Measurements from ENCODE around the gene TRAPPC11. TPM values are rescaled to one million over a fixed set of nuclear protein-coding genes. Genes with fewer than 3 reads are reported as not detected.
A peak's percentile ranks its signal among the peaks of the same experiment; 100 is the strongest.

TRAPPC11 gene
- polyA plus RNA-seq, 4 donors: 34.7 to 41.9 (median 39.1) TPM

DNA sequence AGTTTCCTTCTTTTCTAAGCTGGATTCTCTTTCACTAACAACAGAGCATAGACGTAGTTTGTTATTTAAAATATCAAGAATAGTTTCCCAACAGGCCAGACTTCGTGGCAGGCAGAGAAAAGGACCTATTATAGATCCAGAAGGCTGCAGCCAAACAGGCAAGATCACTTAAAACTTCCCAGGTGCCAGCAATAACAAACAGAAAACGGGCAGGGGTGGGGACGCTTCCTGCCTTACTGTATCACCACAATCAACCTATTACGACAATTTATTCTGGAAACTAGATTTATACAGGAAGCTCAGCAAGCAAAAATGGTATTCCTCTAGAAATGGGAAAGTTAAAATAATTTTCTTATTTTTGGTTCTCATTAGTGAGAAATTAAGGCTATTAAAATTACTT lies 22.2 kb upstream of the TRAPPC11 start:
- no peak for DNase-seq (ENCODE audit: low read depth in 4 of 4, low spot score in 3 of 4)

GRCh38 chr4:183637461-183637860 lies 21.6 kb upstream of the TRAPPC11 start:
- DNase-seq (ENCODE audit: low read depth in 4 of 4, low spot score in 3 of 4): no peak

DNA sequence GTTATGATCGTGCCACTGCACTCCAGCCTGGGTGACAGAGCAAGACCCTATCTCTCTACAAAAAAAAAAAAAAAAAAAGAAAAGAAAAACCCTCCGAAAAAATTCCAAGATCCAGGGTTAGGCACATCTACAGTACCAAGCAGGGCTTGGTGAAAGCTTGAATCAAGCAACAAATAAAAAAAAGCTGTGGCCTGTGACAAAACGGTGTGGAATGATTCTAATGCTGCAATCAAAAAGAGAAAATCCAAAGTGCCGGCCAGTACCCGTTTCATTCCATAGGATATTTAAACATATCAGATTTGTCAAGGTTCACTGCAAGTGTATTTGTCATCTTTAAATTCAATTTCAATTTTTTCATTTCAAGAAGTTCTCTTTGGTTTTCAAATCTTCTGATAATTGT lies 20.7 kb upstream of the TRAPPC11 start:
- no peak for DNase-seq (ENCODE audit: low read depth in 4 of 4, low spot score in 3 of 4)

- DNase-seq (ENCODE audit: low read depth in 4 of 4, low spot score in 3 of 4): no peak
These were observed 19.8 kb upstream of the TRAPPC11 start for GRCh38 chr4:183639291-183639690.

GRCh38 chr4:183645326-183645725 lies 13.8 kb upstream of the TRAPPC11 start:
- no peak for DNase-seq (ENCODE audit: low read depth in 4 of 4, low spot score in 3 of 4)

DNA sequence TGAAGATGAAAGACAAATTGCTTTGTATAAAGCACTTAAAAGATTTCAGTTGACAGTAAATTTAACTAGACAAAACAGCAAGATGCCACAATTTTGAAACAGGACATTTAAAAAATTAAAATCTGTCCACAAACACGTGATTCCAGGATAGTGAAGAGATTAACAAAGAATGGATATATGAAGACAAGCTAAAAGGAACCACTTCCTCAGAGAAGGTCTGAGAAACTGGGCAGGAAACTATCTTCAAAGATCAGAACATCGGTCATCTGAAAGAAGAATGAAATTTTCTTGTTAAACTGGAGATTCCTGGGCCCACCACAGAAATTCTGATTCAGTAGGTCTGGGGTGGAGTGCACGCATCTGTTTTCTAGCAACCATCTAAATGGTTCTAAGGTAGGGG lies 1.5 kb upstream of the TRAPPC11 start:
- DNase-seq (ENCODE audit: low read depth in 4 of 4, low spot score in 3 of 4): no peak

DNA sequence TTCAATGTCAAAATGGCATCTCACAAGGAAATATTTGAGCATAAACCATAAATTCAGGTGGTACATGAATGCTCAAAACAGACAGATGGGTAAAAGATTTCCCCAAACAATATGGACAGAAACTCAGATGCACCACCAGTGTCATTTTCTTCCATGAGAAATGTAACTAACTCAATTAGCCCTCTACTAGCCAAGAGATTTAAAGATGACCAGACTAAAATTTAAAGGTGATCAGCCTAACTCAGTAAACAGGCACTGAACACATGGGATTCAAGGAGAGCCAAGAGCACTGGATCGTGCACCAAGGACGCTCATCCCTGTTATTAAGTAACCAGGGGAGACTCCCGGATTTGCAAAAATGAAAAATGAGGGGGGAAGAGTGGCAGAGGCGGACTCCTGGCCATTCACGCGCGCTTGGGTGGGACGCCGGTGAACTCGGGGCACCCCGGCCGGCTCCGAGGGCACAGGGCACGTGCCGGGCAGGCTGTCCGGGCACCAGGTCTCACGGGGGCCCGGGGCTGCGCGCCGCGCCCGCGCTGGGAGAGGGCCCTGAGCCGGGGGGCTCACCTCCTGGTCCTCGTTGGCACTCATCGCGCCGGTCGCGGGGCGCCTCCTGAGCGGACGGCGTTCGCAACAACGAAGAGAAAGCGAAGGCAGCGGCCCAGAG lies 598 bp upstream of the TRAPPC11 start:
- peak in 1 of 4 donors; percentile 21 for DNase-seq (ENCODE audit: low read depth in 4 of 4, low spot score in 3 of 4)

- no peak for DNase-seq (ENCODE audit: low read depth in 4 of 4, low spot score in 3 of 4)
These were observed 764 bp downstream of the TRAPPC11 start for GRCh38 chr4:183659872-183660242.

DNA sequence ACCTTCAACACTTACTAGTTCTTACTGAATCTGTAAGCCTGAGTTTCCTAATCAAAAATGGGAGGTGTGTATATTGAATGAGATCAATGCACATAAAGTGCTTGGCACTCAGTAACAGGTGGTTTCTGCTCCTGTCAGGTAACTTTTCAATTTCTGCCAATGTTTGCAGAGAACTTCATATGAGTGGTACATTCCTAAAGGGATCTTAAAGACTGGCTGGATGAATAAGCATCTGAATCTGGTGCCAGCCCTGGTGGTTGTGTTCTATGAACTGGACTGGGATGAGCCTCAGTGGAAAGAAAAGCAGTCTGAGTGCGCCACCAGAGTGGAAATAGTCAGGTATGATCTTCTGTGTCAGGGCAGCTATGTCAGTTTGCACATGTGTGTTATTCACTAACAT lies 7.0 kb downstream of the TRAPPC11 start:
- no peak for DNase-seq (ENCODE audit: low read depth in 4 of 4, low spot score in 3 of 4)

DNA sequence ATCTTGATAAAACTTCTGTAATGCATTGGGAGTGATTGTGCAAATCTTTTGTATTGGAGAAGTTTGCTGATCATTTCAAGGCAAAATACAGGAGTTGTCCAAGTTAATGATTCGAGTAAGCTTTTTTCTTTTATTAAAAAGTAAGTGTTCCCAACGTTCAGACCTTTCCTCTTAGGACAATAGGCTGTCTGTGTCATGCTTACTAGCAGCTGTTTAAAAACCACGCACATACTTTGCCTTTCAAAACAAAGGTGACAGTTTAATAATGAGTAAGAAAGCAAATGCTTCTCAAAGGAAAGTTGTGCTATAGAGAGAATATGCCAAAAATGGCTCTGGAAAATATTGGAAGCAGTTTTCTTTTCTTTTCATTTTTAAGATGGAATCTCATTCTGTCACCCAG lies 11.2 kb downstream of the TRAPPC11 start:
- no peak for DNase-seq (ENCODE audit: low read depth in 4 of 4, low spot score in 3 of 4)

GRCh38 chr4:183670960-183671555 lies 12.0 kb downstream of the TRAPPC11 start:
- no peak for DNase-seq (ENCODE audit: low read depth in 4 of 4, low spot score in 3 of 4)

DNA sequence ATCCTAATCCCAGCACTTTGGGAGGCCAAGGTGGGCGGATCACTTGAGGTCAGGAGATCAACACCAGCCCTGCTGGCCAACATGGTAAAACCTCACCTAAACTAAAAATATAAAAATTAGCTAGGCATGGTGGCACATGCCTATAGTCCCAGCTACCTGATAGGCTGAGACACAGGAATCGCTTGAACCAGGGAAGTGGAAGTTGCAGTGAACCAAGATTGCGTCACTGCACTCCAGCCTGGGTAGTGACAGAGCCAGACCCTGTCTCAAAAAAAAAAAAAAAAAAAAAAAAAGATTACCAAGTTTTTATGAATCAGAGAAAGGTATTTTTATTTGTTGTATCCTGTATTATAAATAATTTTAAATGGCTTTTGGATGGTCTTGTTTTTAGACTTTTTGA lies 15.1 kb downstream of the TRAPPC11 start:
- no peak for DNase-seq (ENCODE audit: low read depth in 4 of 4, low spot score in 3 of 4)

- no peak for DNase-seq (ENCODE audit: low read depth in 4 of 4, low spot score in 3 of 4)
These were observed 16.5 kb downstream of the TRAPPC11 start for GRCh38 chr4:183675625-183676024.

GRCh38 chr4:183681119-183681518 lies 22.0 kb downstream of the TRAPPC11 start:
- DNase-seq (ENCODE audit: low read depth in 4 of 4, low spot score in 3 of 4): no peak

DNA sequence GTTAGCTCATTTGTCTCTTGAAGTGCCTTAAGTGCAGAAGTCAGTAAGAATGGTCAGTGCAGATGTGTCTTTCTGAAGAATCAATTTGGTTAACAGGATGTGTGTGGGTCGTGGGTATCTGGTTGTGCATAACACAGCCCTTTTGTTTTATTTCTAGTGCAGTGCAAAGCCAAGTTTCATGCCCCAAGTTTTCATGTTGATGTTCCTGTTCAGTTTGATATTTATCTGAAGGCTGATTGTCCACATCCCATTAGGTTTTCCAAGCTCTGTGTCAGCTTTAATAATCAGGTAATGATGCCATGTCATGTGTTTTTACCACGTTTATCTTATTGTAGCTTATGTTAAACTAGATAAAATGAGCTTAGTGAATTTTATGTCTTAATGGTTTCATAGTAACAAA lies 27.4 kb downstream of the TRAPPC11 start:
- no peak for DNase-seq (ENCODE audit: low read depth in 4 of 4, low spot score in 3 of 4)

DNA sequence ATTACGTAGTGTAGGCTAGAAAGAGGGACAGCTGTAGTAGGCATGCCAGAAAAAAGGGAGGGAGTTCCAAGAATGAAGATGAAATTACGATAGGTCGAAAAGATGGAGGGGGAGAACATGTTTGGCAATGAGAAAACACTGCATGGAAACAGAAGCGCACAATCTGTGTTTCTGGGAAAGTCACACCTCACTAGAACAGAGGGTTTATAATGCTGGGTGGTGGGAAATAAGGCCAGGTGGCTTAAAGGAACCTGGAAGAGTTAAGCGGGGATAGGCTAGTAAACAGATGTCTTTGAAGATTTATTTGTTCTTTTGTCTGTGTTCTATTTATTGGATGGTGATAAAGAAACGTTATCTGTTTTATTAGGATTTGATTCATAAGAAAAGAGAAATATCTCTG lies 29.1 kb downstream of the TRAPPC11 start:
- DNase-seq (ENCODE audit: low read depth in 4 of 4, low spot score in 3 of 4): no peak

- no peak for DNase-seq (ENCODE audit: low read depth in 4 of 4, low spot score in 3 of 4)
These were observed 31.9 kb downstream of the TRAPPC11 start for GRCh38 chr4:183691006-183691405.

DNA sequence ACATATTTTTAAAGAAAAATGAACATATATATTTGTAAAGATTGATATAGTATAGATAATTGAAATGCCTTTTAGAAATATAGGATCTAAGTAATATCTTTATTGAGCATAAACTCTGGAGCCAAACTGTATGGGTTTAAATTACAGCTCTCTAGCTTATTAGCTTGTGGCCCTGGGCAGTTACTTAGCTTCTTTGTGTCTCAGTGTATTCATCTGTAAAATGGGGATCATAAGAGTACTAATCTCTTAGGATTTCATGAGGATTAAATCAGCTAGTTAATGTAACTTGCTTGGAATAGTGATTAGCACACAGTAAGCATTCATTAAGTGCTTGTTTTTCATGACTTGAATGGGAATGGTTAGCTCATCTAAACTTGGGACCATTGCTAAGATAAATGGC lies 32.8 kb downstream of the TRAPPC11 start:
- DNase-seq (ENCODE audit: low read depth in 4 of 4, low spot score in 3 of 4): no peak

GRCh38 chr4:183698909-183699308 lies 39.8 kb downstream of the TRAPPC11 start:
- no peak for DNase-seq (ENCODE audit: low read depth in 4 of 4, low spot score in 3 of 4)

DNA sequence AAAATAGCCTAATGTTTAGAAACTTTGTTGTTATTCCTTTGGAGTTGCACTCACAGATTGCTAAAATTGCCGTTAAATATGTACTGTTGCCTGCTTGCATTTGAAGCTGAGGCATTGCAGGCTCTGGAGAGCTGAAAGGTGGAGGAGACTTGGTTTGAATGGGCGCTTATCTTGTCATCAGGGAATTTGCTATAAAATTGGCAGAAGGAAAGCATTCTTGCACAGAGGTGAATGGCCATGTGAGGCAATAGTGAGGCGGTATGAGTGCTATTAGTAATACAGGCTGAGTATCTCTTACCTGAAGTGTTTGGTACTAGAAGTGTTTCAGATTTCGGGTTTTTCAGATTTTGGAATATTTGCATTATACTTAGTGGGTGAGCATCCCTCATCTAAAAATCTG lies 41.3 kb downstream of the TRAPPC11 start:
- DNase-seq (ENCODE audit: low read depth in 4 of 4, low spot score in 3 of 4): no peak

DNA sequence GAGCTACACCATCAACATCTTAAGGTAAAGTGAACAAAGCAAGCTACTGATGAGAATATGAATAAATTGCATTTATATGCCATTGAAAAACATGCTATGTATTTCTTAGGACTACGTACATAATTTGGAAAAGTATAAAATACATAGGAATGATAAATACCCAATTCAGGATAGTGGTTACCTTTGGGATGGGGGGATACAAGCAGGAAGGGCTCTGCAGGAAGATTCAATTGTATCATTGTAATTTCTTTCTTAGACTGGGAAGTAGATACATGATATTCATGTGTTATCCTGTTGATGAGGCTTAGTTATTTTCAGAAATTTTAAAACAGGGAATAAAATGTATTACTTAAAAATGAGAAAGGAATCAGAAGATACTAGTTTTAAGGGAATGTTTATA lies 43.4 kb downstream of the TRAPPC11 start:
- no peak for DNase-seq (ENCODE audit: low read depth in 4 of 4, low spot score in 3 of 4)

GRCh38 chr4:183714626-183715025 lies 55.5 kb downstream of the TRAPPC11 start:
- no peak for DNase-seq (ENCODE audit: low read depth in 4 of 4, low spot score in 3 of 4)

DNA sequence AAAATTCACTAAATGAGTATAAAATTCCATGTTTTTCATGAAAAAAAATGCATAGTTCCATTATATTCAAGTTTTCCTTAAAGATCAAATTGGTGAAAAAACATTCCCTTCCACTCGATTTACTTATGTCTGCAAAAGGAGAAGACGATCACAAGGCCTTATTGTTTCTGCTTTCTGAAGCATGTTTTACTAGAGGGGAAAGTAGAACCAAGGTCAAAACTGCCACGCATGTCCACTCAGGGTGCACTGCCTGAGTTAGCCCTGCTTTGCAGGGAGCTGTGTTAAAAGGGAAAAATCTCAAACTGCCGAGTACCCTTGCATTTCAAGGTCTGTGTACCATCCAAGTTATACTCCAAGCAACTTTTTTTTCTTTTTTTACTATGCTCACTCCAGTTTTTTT lies 57.2 kb downstream of the TRAPPC11 start:
- no peak for DNase-seq (ENCODE audit: low read depth in 4 of 4, low spot score in 3 of 4)

All from right renal pelvis (tissue), 4 donors.